ENCODE data around the gene UVRAG. TPM values are rescaled to one million over a fixed set of nuclear protein-coding genes. Genes with fewer than 3 reads are reported as not detected.

The UVRAG gene
- total RNA-seq, 1 experiment from 2014 or later: 13.0 TPM

- H4K20me1 ChIP-seq (ENCODE audit: low read length): no peaks in the 10 kb centered on the region
- peaks cover 9% of the 10 kb centered on the region for H3K79me2 ChIP-seq (ENCODE audit: low read length)
- H3K4me3 ChIP-seq (ENCODE audit: low read length): no peak overlapping the region
- intact Hi-C loops (cut with micrococcal nuclease): no loop called here
- ChIA-PET CTCF (no interaction called here), POLR2A (ENCODE audit: unreplicated experiment) (no interaction called here)
- no peaks in the 10 kb centered on the region for H3K27me3 ChIP-seq (ENCODE audit: low read length)
- no TSS peak for BruUV-seq (replicated peaks)
- peaks cover 21% of the 10 kb centered on the region for H3K4me1 ChIP-seq (ENCODE audit: insufficient read depth, low read length)
- no peak overlapping the region for H3K9ac ChIP-seq (ENCODE audit: low read length)
- H3K9me2 ChIP-seq (replicated peaks; ENCODE audit: low read length): no peaks in the 10 kb centered on the region
- H3K27ac ChIP-seq (ENCODE audit: low read length): no peak overlapping the region
- TF ChIP-seq EZH2 (IDR thresholded peaks at IDR 0.05; ENCODE audit: low read length, unreplicated experiment): no peak
- TF ChIP-seq EZH2phosphoT487 (IDR thresholded peaks at IDR 0.05; ENCODE audit: borderline replicate concordance, low read length): no peak
- TF ChIP-seq, protein P1, sequence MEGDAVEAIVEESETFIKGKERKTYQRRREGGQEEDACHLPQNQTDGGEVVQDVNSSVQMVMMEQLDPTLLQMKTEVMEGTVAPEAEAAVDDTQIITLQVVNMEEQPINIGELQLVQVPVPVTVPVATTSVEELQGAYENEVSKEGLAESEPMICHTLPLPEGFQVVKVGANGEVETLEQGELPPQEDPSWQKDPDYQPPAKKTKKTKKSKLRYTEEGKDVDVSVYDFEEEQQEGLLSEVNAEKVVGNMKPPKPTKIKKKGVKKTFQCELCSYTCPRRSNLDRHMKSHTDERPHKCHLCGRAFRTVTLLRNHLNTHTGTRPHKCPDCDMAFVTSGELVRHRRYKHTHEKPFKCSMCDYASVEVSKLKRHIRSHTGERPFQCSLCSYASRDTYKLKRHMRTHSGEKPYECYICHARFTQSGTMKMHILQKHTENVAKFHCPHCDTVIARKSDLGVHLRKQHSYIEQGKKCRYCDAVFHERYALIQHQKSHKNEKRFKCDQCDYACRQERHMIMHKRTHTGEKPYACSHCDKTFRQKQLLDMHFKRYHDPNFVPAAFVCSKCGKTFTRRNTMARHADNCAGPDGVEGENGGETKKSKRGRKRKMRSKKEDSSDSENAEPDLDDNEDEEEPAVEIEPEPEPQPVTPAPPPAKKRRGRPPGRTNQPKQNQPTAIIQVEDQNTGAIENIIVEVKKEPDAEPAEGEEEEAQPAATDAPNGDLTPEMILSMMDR (conservative IDR thresholded peaks at IDR 0.05; ENCODE audit: low read depth, low read length): no peak
- H3F3A ChIP-seq (ENCODE audit: low read length, unreplicated experiment): no peaks in the 10 kb centered on the region
- H3K4me2 ChIP-seq (ENCODE audit: low read length): no peak overlapping the region
- no peaks in the 10 kb centered on the region for H3K36me3 ChIP-seq (ENCODE audit: low read depth, low read length)
- DNase-seq (no peak), ATAC-seq (no peak)
- no peaks in the 10 kb centered on the region for H3K9me3 ChIP-seq (ENCODE audit: low read length)
- no peak overlapping the region for H2AFZ ChIP-seq (ENCODE audit: low read length)
Measured at GRCh38 chr11:75841739-75842138, 26.7 kb downstream of the UVRAG start.

DNA sequence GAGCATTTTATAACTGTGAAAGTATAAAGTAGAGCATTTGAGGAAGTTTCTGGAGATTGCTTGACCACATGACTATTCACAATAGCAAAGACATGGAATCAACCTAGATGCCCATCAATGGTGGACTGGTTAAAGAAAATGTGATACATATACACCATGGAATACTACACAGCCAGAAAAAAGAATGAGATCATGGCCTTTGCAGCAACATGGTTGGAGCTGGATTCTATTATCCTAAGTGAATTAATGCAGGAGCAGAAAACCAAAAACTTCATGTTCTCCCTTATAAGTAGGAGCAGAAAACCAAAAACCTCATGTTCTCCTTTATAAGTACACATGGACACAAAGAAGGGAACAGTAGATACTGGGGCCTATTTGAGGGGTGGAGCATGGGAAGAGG lies 30.3 kb downstream of the UVRAG start:
- Histone ChIP-seq H3K4me1 (ENCODE audit: insufficient read depth, low read length) (peaks cover 17% of the 10 kb centered on the region), H3K9ac (ENCODE audit: low read length) (no peak overlapping the region), H3K9me2 (replicated peaks; ENCODE audit: low read length) (no peaks in the 10 kb centered on the region), H2AFZ (ENCODE audit: low read length) (no peak overlapping the region), H3K79me2 (ENCODE audit: low read length) (peaks cover 6% of the 10 kb centered on the region), H3K4me2 (ENCODE audit: low read length) (no peak overlapping the region), H3K27me3 (ENCODE audit: low read length) (no peaks in the 10 kb centered on the region), H3K4me3 (ENCODE audit: low read length) (no peak overlapping the region), H4K20me1 (ENCODE audit: low read length) (no peaks in the 10 kb centered on the region), H3K36me3 (ENCODE audit: low read depth, low read length) (no peaks in the 10 kb centered on the region), H3F3A (ENCODE audit: low read length, unreplicated experiment) (no peaks in the 10 kb centered on the region), H3K9me3 (ENCODE audit: low read length) (no peaks in the 10 kb centered on the region), H3K27ac (ENCODE audit: low read length) (no peak overlapping the region)
- intact Hi-C loops (cut with micrococcal nuclease): no loop called here
- no TSS peak for BruUV-seq (replicated peaks)
- no peak for TF ChIP-seq EZH2 (IDR thresholded peaks at IDR 0.05; ENCODE audit: low read length, unreplicated experiment)
- POLR2A ChIA-PET (ENCODE audit: unreplicated experiment): no interaction called here
- CTCF ChIA-PET: no interaction called here
- ATAC-seq (no peak), DNase-seq (no peak)

DNA sequence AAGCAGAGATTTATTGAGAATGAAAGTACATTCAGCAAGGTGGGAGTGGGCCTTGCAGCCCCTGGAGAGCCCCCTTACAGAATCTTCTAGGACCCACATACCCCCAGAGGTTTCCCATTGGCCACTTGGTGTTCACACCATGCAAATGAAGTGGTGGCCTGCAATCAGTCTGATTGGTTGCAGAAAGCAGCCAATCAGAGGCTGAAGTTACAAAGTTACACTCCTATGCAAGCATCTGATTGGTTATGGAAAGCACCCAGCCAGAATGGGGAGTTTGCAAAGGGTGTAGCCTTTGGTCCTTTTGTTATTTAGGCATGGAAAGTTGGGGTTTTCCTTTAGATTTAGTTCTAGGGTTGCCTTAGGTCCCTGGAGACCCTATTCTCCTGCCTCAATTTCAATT lies 34.9 kb downstream of the UVRAG start:
- H3K9me3 ChIP-seq (ENCODE audit: low read length): no peaks in the 10 kb centered on the region
- no peaks in the 10 kb centered on the region for H3K9me2 ChIP-seq (replicated peaks; ENCODE audit: low read length)
- no peaks in the 10 kb centered on the region for H3K36me3 ChIP-seq (ENCODE audit: low read depth, low read length)
- H3K4me3 ChIP-seq (ENCODE audit: low read length): no peak overlapping the region
- no peak for DNase-seq
- H3K9ac ChIP-seq (ENCODE audit: low read length): no peak overlapping the region
- CTCF ChIA-PET: no interaction called here
- H4K20me1 ChIP-seq (ENCODE audit: low read length): no peaks in the 10 kb centered on the region
- H3K4me1 ChIP-seq (ENCODE audit: insufficient read depth, low read length): no peaks in the 10 kb centered on the region
- BruUV-seq (replicated peaks): no TSS peak
- no peaks in the 10 kb centered on the region for H3K27me3 ChIP-seq (ENCODE audit: low read length)
- intact Hi-C loops (cut with micrococcal nuclease): no loop called here
- POLR2A ChIA-PET (ENCODE audit: unreplicated experiment): no interaction called here
- no peak overlapping the region for H3K27ac ChIP-seq (ENCODE audit: low read length)
- no peaks in the 10 kb centered on the region for H3F3A ChIP-seq (ENCODE audit: low read length, unreplicated experiment)
- no peak for TF ChIP-seq EZH2 (IDR thresholded peaks at IDR 0.05; ENCODE audit: low read length, unreplicated experiment)
- TF ChIP-seq EZH2phosphoT487 (IDR thresholded peaks at IDR 0.05; ENCODE audit: borderline replicate concordance, low read length): no peak
- TF ChIP-seq, protein P1 (conservative IDR thresholded peaks at IDR 0.05; ENCODE audit: low read depth, low read length): no peak
- H3K4me2 ChIP-seq (ENCODE audit: low read length): no peak overlapping the region
- H3K79me2 ChIP-seq (ENCODE audit: low read length): 0 out of 2 replicates have a peak, but pooled peaks cover 3% of the 10 kb centered on the region
- no peak overlapping the region for H2AFZ ChIP-seq (ENCODE audit: low read length)
- ATAC-seq: no peak

Measured in PC-3 (cell line).